ENCODE results near the gene DNAH1. TPM values are rescaled to one million over a fixed set of nuclear protein-coding genes. Genes with fewer than 3 reads are reported as not detected.

Gene DNAH1
- total and polyA plus RNA-seq, 9 donors = 3.1 to 15.7 (median 7.8) TPM

GRCh38 chr3:52355526-52355925, 39.4 kb downstream of the DNAH1 start:
- H3K4me3 ChIP-seq = no peak overlapping the region
- no peaks in the 10 kb centered on the region for H3K36me3 ChIP-seq
- no peak for DNase-seq
- no peaks in the 10 kb centered on the region for H3K4me1 ChIP-seq (ENCODE audit: insufficient read depth)
- intact Hi-C loops (cut with DNase I) = no loop called here
- no peaks in the 10 kb centered on the region for H3K27me3 ChIP-seq
- TF ChIP-seq POLR2A (IDR thresholded peaks at IDR 0.05) (no peak), CTCF (IDR thresholded peaks at IDR 0.05) (no peak), EP300 (IDR thresholded peaks at IDR 0.05) (no peak)
- no peak overlapping the region for H3K27ac ChIP-seq
- 78 to 84% (median 79%) methylated on average over 11 of the region's 11 CpGs for WGBS, 3 donors
- H3K9me3 ChIP-seq = no peaks in the 10 kb centered on the region

- DNase-seq = no peak
- Histone ChIP-seq H3K9me3 (no peaks in the 10 kb centered on the region), H3K36me3 (no peaks in the 10 kb centered on the region), H3K4me3 (no peak overlapping the region), H3K4me1 (ENCODE audit: insufficient read depth) (no peaks in the 10 kb centered on the region), H3K27ac (no peak overlapping the region), H3K27me3 (no peaks in the 10 kb centered on the region)
- TF ChIP-seq POLR2A (IDR thresholded peaks at IDR 0.05) (no peak), CTCF (IDR thresholded peaks at IDR 0.05) (no peak), EP300 (IDR thresholded peaks at IDR 0.05) (no peak)
- WGBS, 3 donors = 57 to 69% (median 61%) methylated on average over 4 of the region's 4 CpGs
- intact Hi-C loops (cut with DNase I) = no loop called here
These were observed 40.0 kb downstream of the DNAH1 start for GRCh38 chr3:52356126-52356525.

GRCh38 chr3:52357151-52358080, 41.3 kb downstream of the DNAH1 start:
- intact Hi-C loops (cut with DNase I) = no loop called here
- Histone ChIP-seq H3K27me3 (no peaks in the 10 kb centered on the region), H3K4me1 (ENCODE audit: insufficient read depth) (no peaks in the 10 kb centered on the region), H3K36me3 (no peaks in the 10 kb centered on the region), H3K9me3 (no peaks in the 10 kb centered on the region), H3K4me3 (no peak overlapping the region), H3K27ac (no peak overlapping the region)
- 93 to 94% (median 93%) methylated on average over 24 to 27 of the region's 27 CpGs for WGBS, 3 donors
- no peak for DNase-seq
- TF ChIP-seq CTCF (IDR thresholded peaks at IDR 0.05) (no peak), POLR2A (IDR thresholded peaks at IDR 0.05) (no peak), EP300 (IDR thresholded peaks at IDR 0.05) (no peak)

GRCh38 chr3:52358362-52358940, 42.3 kb downstream of the DNAH1 start:
- intact Hi-C loops (cut with DNase I) = no loop called here
- H3K4me1 ChIP-seq (ENCODE audit: insufficient read depth) = no peaks in the 10 kb centered on the region
- no peak overlapping the region for H3K4me3 ChIP-seq
- no peaks in the 10 kb centered on the region for H3K9me3 ChIP-seq
- H3K27ac ChIP-seq = no peak overlapping the region
- TF ChIP-seq EP300 (IDR thresholded peaks at IDR 0.05) (no peak), POLR2A (IDR thresholded peaks at IDR 0.05) (no peak), CTCF (IDR thresholded peaks at IDR 0.05) (no peak)
- H3K36me3 ChIP-seq = no peaks in the 10 kb centered on the region
- 82 to 89% (median 86%) methylated on average over 18 of the region's 18 CpGs for WGBS, 3 donors
- H3K27me3 ChIP-seq = no peaks in the 10 kb centered on the region
- DNase-seq = no peak
